Lower leg skin (tissue), 3 donors: ENCODE measurements around the gene C8G.

Source experiments
- CTCF ChIP-seq, 3 donors: fragments of 450-650 bp; IDR thresholded peaks; one replicate each; pipeline ENCODE4 v1.5.1; 2016; ENCODE audit warnings: antibody characterized with exemption in 3 of 3, mild to moderate bottlenecking in 3 of 3, moderate library complexity in 2 of 3
- POLR2A ChIP-seq, 2 donors: fragments of 450-650 bp; IDR thresholded peaks; one replicate each; pipeline ENCODE4 v1.6.1; 2016 to 2017; ENCODE audit warnings: antibody characterized with exemption in 2 of 2, mild to moderate bottlenecking in 1 of 2, moderate library complexity in 1 of 2

DNA sequence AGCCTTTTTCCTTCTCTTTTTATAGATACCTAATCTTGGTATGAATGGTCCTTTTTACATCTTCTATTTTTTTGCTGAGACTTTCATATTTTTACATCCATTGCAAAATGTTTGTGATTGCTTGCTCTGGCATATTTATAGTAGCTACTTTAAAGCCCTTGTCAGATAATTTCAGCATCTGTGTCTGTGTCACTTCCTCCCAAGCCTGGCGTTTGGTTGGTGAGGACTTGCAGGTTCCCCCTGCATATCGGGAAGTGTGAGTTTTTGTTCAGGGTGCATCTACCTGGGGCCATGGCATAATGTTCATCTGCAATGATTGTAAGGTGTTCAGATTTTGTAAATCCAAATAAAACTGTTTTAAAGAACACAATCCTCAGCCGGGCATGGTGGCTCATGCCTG lies 9.4 kb upstream of the C8G start:
- no peak for TF ChIP-seq CTCF (IDR thresholded peaks at IDR 0.05)
- no peak for TF ChIP-seq POLR2A (IDR thresholded peaks at IDR 0.05)
